ENCODE measurements around the gene AIRE.

DNA sequence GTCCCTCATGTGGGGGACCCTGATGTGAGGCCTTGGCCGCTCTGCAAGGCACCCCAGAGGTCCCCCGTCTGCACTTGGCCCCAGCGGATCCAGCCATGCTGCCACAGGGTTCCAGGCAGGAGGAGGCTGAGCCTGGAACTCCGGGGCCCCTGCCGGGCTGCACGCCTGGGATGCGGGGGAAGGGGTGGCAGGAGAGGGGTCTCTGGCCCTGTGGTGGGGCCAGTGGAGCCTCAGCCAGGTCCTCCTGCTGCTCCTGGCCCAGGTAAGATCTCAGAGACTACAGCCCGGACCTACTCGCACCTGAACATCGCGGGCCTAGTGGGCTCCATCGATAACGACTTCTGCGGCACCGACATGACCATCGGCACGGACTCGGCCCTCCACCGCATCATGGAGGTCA is 27.0 kb downstream of the AIRE start:
- TF ChIP-seq, protein P1, sequence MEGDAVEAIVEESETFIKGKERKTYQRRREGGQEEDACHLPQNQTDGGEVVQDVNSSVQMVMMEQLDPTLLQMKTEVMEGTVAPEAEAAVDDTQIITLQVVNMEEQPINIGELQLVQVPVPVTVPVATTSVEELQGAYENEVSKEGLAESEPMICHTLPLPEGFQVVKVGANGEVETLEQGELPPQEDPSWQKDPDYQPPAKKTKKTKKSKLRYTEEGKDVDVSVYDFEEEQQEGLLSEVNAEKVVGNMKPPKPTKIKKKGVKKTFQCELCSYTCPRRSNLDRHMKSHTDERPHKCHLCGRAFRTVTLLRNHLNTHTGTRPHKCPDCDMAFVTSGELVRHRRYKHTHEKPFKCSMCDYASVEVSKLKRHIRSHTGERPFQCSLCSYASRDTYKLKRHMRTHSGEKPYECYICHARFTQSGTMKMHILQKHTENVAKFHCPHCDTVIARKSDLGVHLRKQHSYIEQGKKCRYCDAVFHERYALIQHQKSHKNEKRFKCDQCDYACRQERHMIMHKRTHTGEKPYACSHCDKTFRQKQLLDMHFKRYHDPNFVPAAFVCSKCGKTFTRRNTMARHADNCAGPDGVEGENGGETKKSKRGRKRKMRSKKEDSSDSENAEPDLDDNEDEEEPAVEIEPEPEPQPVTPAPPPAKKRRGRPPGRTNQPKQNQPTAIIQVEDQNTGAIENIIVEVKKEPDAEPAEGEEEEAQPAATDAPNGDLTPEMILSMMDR (IDR thresholded peaks at IDR 0.05) = no peak
- TF ChIP-seq POLR2AphosphoS5 (IDR thresholded peaks at IDR 0.05) = no peak
